ENCODE results near the gene JPH2.
A peak's percentile ranks its signal among the peaks of the same experiment; 100 is the strongest.

Gene JPH2

GRCh38 chr20:44204156-44204831 is 17.3 kb upstream of the JPH2 start:
- DNase-seq (ENCODE audit: extremely low read depth, low read depth), result peak; percentile 72
- no peak for TF ChIP-seq CTCF (IDR thresholded peaks at IDR 0.05; ENCODE audit: low read depth, low read length)

- no peak for DNase-seq (ENCODE audit: extremely low read depth, low read depth)
- TF ChIP-seq CTCF (IDR thresholded peaks at IDR 0.05; ENCODE audit: low read depth, low read length), result no peak
Measured at GRCh38 chr20:44203161-44203560, 16.2 kb upstream of the JPH2 start.

GRCh38 chr20:44200983-44201382 is 14.0 kb upstream of the JPH2 start:
- TF ChIP-seq CTCF (IDR thresholded peaks at IDR 0.05; ENCODE audit: low read depth, low read length), result no peak
- DNase-seq (ENCODE audit: extremely low read depth, low read depth), result no peak

GRCh38 chr20:44200371-44200770 is 13.4 kb upstream of the JPH2 start:
- no peak for DNase-seq (ENCODE audit: extremely low read depth, low read depth)
- TF ChIP-seq CTCF (IDR thresholded peaks at IDR 0.05; ENCODE audit: low read depth, low read length), result no peak

- DNase-seq (ENCODE audit: extremely low read depth, low read depth), result no peak
- no peak for TF ChIP-seq CTCF (IDR thresholded peaks at IDR 0.05; ENCODE audit: low read depth, low read length)
Measured at GRCh38 chr20:44199877-44200276, 12.9 kb upstream of the JPH2 start.

- DNase-seq (ENCODE audit: extremely low read depth, low read depth), result no peak
- no peak for TF ChIP-seq CTCF (IDR thresholded peaks at IDR 0.05; ENCODE audit: low read depth, low read length)
Measured at GRCh38 chr20:44198872-44199271, 11.9 kb upstream of the JPH2 start.

- no peak for DNase-seq (ENCODE audit: extremely low read depth, low read depth)
- TF ChIP-seq CTCF (IDR thresholded peaks at IDR 0.05; ENCODE audit: low read depth, low read length), result peak; percentile 5; the same call in 1 of the 2 replicates
Measured at GRCh38 chr20:44196271-44196670, 9.3 kb upstream of the JPH2 start.

Measured in AG09319 (cell line).